ENCODE results near the gene PALD1. TPM values are rescaled to one million over a fixed set of nuclear protein-coding genes. Genes with fewer than 3 reads are reported as not detected.

PALD1 gene
- total and polyA plus RNA-seq, 9 of the 15 experiments (the other 6 are each of a cell fraction or from before 2014, with no cell fraction given): 0.03 to 0.29 (median 0.09) TPM; not detected in 2

- no peak overlapping the region for H3K9ac ChIP-seq (ENCODE audit: insufficient read depth in 1 of 2, low read depth in 2 of 2, low read length in 2 of 2)
- H3K79me2 ChIP-seq (ENCODE audit: control insufficient read depth, insufficient read depth, low read length): no peaks in the 10 kb centered on the region
- no TSS peak for BruUV-seq (replicated peaks)
- H3K4me1 ChIP-seq (replicated peaks in 1 of 2; ENCODE audit: control insufficient read depth in 2 of 2, insufficient read depth in 2 of 2, low read length in 2 of 2): peaks cover 0 to 29% of the 10 kb centered on the region in 2 experiments; a peak in 2 of 5 replicates
- no peak overlapping the region for H3K4me3 ChIP-seq
- H3K27ac ChIP-seq (ENCODE audit: extremely low read depth, low read depth, low read length): no peak overlapping the region
- no peaks in the 10 kb centered on the region for H3K9me1 ChIP-seq (ENCODE audit: control insufficient read depth, insufficient read depth, low read length)
- TF ChIP-seq REST (IDR thresholded peaks at IDR 0.05; ENCODE audit: borderline replicate concordance) (peak; percentile 22; the same call in 1 of the 2 replicates), REST (CRISPR knock-in tag; IDR thresholded peaks at IDR 0.05; ENCODE audit: low read depth) (no peak), NR2F6 (CRISPR knock-in tag; IDR thresholded peaks at IDR 0.05) (no peak), CTCF (IDR thresholded peaks at IDR 0.05 in 2 of 3, conservative IDR thresholded peaks at IDR 0.05 in 1 of 3; ENCODE audit: insufficient read depth in 2 of 3, low read depth in 1 of 3, low read length in 3 of 3) (peak; percentile 32 to 43 (median 34); a peak in 4 of 6 replicates), NFE2L1 (tag; IDR thresholded peaks at IDR 0.05; ENCODE audit: borderline replicate concordance, low read depth) (no peak), THRA (IDR thresholded peaks at IDR 0.05) (no peak), ETS1 (conservative IDR thresholded peaks at IDR 0.05; ENCODE audit: control insufficient read depth, low read depth, low read length) (no peak), RAD21 (CRISPR knock-in tag; conservative IDR thresholded peaks at IDR 0.05 in 1 of 2, IDR thresholded peaks at IDR 0.05 in 1 of 2) (peak in 1 of 2 experiments; percentile 46; a peak in 2 of 4 replicates)
- ATAC-seq: 0 out of 3 replicates have a peak, but pooled peaks have one; percentile 21
- DNase-seq (ENCODE audit: extremely low read depth in 1 of 4, low spot score in 3 of 4): peak in 2 of 4 experiments; percentile 45 to 46
- intact Hi-C loops (cut with micrococcal nuclease) (loop anchor here (10.0 kb wide), 1 partner anchor 309 kb away; no protein-coding TSS in a partner anchor), in situ Hi-C loops (cut with MboI) (loop anchor here (10.0 kb wide), 1 partner anchor 319 kb away; no protein-coding TSS in a partner anchor)
- no peaks in the 10 kb centered on the region for H3K9me3 ChIP-seq (replicated peaks; ENCODE audit: control insufficient read depth, insufficient read depth, low read depth, low read length)
- no peak for FAIRE-seq
- H4K20me1 ChIP-seq (replicated peaks; ENCODE audit: control insufficient read depth, insufficient read depth, low read length): peaks cover 5% of the 10 kb centered on the region; the same call in 1 of the 2 replicates
- ChIA-PET POLR2A (interaction anchor here (0.6 to 0.9 kb wide), 2 partner anchors 19 to 150 kb away, joined by 3 read pairs; no protein-coding TSS in a partner anchor), CTCF (ENCODE audit: low intra/inter-chr PET ratio) (no interaction called here)
- H3K27me3 ChIP-seq (ENCODE audit: control insufficient read depth in 2 of 2, insufficient read depth in 2 of 2, low read length in 2 of 2): peaks cover 13 to 70% of the 10 kb centered on the region in 2 experiments; a peak in 4 of 5 replicates
- H3K36me3 ChIP-seq (ENCODE audit: control insufficient read depth, insufficient read depth, low read length): no peaks in the 10 kb centered on the region
- WGBS (ENCODE audit: insufficient coverage, low coverage, missing lambda C conversion rate): 0% methylated on average over 7 of the region's 10 CpGs
- no peak overlapping the region for H3K4me2 ChIP-seq (ENCODE audit: insufficient read depth, low read length)
- no peak overlapping the region for H2AFZ ChIP-seq (ENCODE audit: low read depth, low read length)
Observed at GRCh38 chr10:70534281-70534680, 55.7 kb downstream of the PALD1 start.
